Measurements from ENCODE around the gene MXD3.
A peak's percentile ranks its signal among the peaks of the same experiment; 100 is the strongest.

The MXD3 gene

GRCh38 chr5:177302354-177303110 is 9.2 kb downstream of the MXD3 start:
- no peak for DNase-seq

GRCh38 chr5:177301503-177302165 is 10.1 kb downstream of the MXD3 start:
- peak; percentile 45 for DNase-seq

- no peak for DNase-seq
These were observed 10.7 kb downstream of the MXD3 start for GRCh38 chr5:177300951-177301350.

GRCh38 chr5:177300236-177300880 is 11.3 kb downstream of the MXD3 start:
- peak; percentile 50 for DNase-seq

- DNase-seq = no peak
These were observed 12.0 kb downstream of the MXD3 start for GRCh38 chr5:177299697-177300096.

- no peak for DNase-seq
These were observed 13.8 kb downstream of the MXD3 start for GRCh38 chr5:177297922-177298321.

- no peak for DNase-seq
These were observed 15.1 kb downstream of the MXD3 start for GRCh38 chr5:177296581-177296980.

GRCh38 chr5:177295924-177296323 is 15.8 kb downstream of the MXD3 start:
- no peak for DNase-seq

- no peak for DNase-seq
These were observed 17.1 kb downstream of the MXD3 start for GRCh38 chr5:177294632-177295031.

GRCh38 chr5:177293819-177294581 is 17.7 kb downstream of the MXD3 start:
- no peak for DNase-seq

GRCh38 chr5:177291735-177292134 is 20.0 kb downstream of the MXD3 start:
- DNase-seq = no peak

- no peak for DNase-seq
These were observed 20.7 kb downstream of the MXD3 start for GRCh38 chr5:177290816-177291596.

- no peak for DNase-seq
These were observed 23.5 kb downstream of the MXD3 start for GRCh38 chr5:177288191-177288590.

- no peak for DNase-seq
These were observed 34.8 kb downstream of the MXD3 start for GRCh38 chr5:177276886-177277285.

- DNase-seq = no peak
These were observed 35.8 kb downstream of the MXD3 start for GRCh38 chr5:177275883-177276282.

GRCh38 chr5:177271113-177271512 is 40.6 kb downstream of the MXD3 start:
- no peak for DNase-seq

GRCh38 chr5:177270653-177271052 is 41.0 kb downstream of the MXD3 start:
- no peak for DNase-seq

- DNase-seq = no peak
These were observed 41.7 kb downstream of the MXD3 start for GRCh38 chr5:177269976-177270375.

- DNase-seq = no peak
These were observed 42.3 kb downstream of the MXD3 start for GRCh38 chr5:177269232-177269895.

- no peak for DNase-seq
These were observed 46.3 kb downstream of the MXD3 start for GRCh38 chr5:177265395-177265794.

GRCh38 chr5:177264178-177264577 is 47.5 kb downstream of the MXD3 start:
- DNase-seq = no peak

- no peak for DNase-seq
These were observed 50.2 kb downstream of the MXD3 start for GRCh38 chr5:177261510-177261909.

Measured in CD4-positive, alpha-beta T cell treated with Interleukin-17A for 4 hours (primary cell).